Testis (tissue), 2 donors: Measurements from ENCODE around the gene DDAH1.

Source experiments
- CTCF ChIP-seq, 3 experiments: fragments of 450-650 bp in 2 of 3; fragments of 200-600 bp in 1 of 3; sonication (generic) in 1 of 3; IDR thresholded peaks; one replicate each; pipeline ENCODE4 v1.5.1; 2016 to 2019; ENCODE audit warnings: antibody characterized with exemption in 3 of 3, mild to moderate bottlenecking in 2 of 3, moderate library complexity in 1 of 3
- POLR2A ChIP-seq: fragments of 450-650 bp; IDR thresholded peaks from one replicate; pipeline ENCODE4 v1.6.1; 2017; ENCODE audit warnings: antibody characterized with exemption, mild to moderate bottlenecking, moderate library complexity

- TF ChIP-seq CTCF (IDR thresholded peaks at IDR 0.05) = no peak
- TF ChIP-seq POLR2A = no peak
These were observed 71.5 kb downstream of the DDAH1 start for GRCh38 chr1:85393490-85393889.
